Naive B cell (primary cell): ENCODE results near the gene MAPK8. TPM values are rescaled to one million over a fixed set of nuclear protein-coding genes. Genes with fewer than 3 reads are reported as not detected.
"Not testable (repeated sequence)": the region's sequence is repeated elsewhere in the genome, so short reads cannot be mapped to it uniquely, and the experiment has no call there.

ENCODE experiments used
- ATAC-seq, 2 donors: fragments of 150-1000 bp; cut with Tn5 transposase; 2 replicates each; pipeline ENCODE4 v1.10.0; 2021; ENCODE audit warnings: low read depth in 2 of 2, mild to moderate bottlenecking in 2 of 2, moderate library complexity in 2 of 2
- DNase-seq: peaks from one replicate; pipeline ENCODE4 v3.0.0; 2022
- H3K27ac Mint-ChIP-seq, 6 donors: one replicate each; pipeline ENCODE4 v1.8.0; 2020 to 2022; ENCODE audit warnings: mild to moderate bottlenecking in 6 of 6, mixed read lengths in 6 of 6, moderate library complexity in 5 of 6, inconsistent platforms in 2 of 6
- H3K27me3 Mint-ChIP-seq, 3 donors: one replicate each; pipeline ENCODE4 v1.8.0; 2021 to 2022; ENCODE audit warnings: mixed read lengths in 3 of 3, mild to moderate bottlenecking in 1 of 3
- H3K36me3 Mint-ChIP-seq, 2 donors: one replicate each; pipeline ENCODE4 v1.8.0; 2020 to 2022; ENCODE audit warnings: mixed read lengths in 2 of 2, inconsistent platforms in 1 of 2, mild to moderate bottlenecking in 1 of 2
- H3K4me1 Mint-ChIP-seq, 3 donors: one replicate each; pipeline ENCODE4 v1.8.0; 2020 to 2022; ENCODE audit warnings: mixed read lengths in 3 of 3, inconsistent platforms in 1 of 3, mild to moderate bottlenecking in 1 of 3, moderate library complexity in 1 of 3
- H3K4me3 Mint-ChIP-seq, 8 donors: one replicate each; pipeline ENCODE4 v1.8.0; 2020 to 2022; ENCODE audit warnings: mild to moderate bottlenecking in 8 of 8, mixed read lengths in 8 of 8, moderate library complexity in 8 of 8, inconsistent platforms in 2 of 8
- H3K9me3 Mint-ChIP-seq, 7 donors: one replicate each; pipeline ENCODE4 v1.8.0; 2020 to 2022; ENCODE audit warnings: mixed read lengths in 7 of 7, mild to moderate bottlenecking in 5 of 7, inconsistent platforms in 2 of 7, moderate library complexity in 1 of 7
- polyA plus RNA-seq, 6 donors: library from polyadenylated mRNA; unstranded; fragments of 300-500 nt; fragmentation: Illumina TruSeq; gene quantifications; one replicate each; pipeline ENCODE4 v1.2.3, GENCODE V29; 2021; ENCODE audit warnings: low read depth in 6 of 6

MAPK8 gene
- 10 to 100 TPM in 5 of 6 donors, 1 to 10 TPM in 1; 7.0 to 25.8 (median 22.1) TPM for polyA plus RNA-seq

- Mint-ChIP-seq H3K27me3 (no peaks in the 10 kb centered on the region), H3K9me3 (no peaks in the 10 kb centered on the region), H3K4me1 (peaks cover 13 to 24% (median 22%) of the 10 kb centered on the region in 3 donors), H3K36me3 (no peaks in the 10 kb centered on the region), H3K4me3 (peak within 1 kb of the TSS; percentile 78 to 91 (median 84)), H3K27ac (peak within 1 kb of the TSS; percentile 74 to 93 (median 84))
- ATAC-seq = peak; percentile 79 to 84
- DNase-seq = peak; percentile 91
Observed at GRCh38 chr10:48306265-48306869, at the start of gene MAPK8. Gene MAPK8, plus strand, starts transcription at chr10:48306677. Its CDS starts 94,984 bp downstream, at chr10:48401661.

GRCh38 chr10:48257407-48257961 is 49.0 kb upstream of the MAPK8 start:
- Mint-ChIP-seq H3K4me1 (no peaks in the 10 kb centered on the region), H3K36me3 (no peaks in the 10 kb centered on the region), H3K4me3 (no peak overlapping the region), H3K27ac (no peak overlapping the region), H3K27me3 (peaks cover 32 to 49% (median 39%) of the 10 kb centered on the region in 3 donors), H3K9me3 (peaks cover 0 to 8% (median 3%) of the 10 kb centered on the region in 7 donors)
- DNase-seq (no peak), ATAC-seq (no peak)

- DNase-seq (no peak), ATAC-seq (no peak)
- no peaks in the 10 kb centered on the region for H3K4me1 Mint-ChIP-seq
- H3K27ac Mint-ChIP-seq = no peak overlapping the region
- peaks cover 0 to 8% (median 3%) of the 10 kb centered on the region in 7 donors for H3K9me3 Mint-ChIP-seq
- H3K4me3 Mint-ChIP-seq = no peak overlapping the region
- no peaks in the 10 kb centered on the region for H3K36me3 Mint-ChIP-seq
- H3K27me3 Mint-ChIP-seq = peaks cover 27 to 46% (median 39%) of the 10 kb centered on the region in 3 donors
Observed at GRCh38 chr10:48258105-48258504, 48.4 kb upstream of the MAPK8 start.

- H3K9me3 Mint-ChIP-seq = peaks cover 0 to 17% (median 3%) of the 10 kb centered on the region in 7 donors
- no peaks in the 10 kb centered on the region for H3K36me3 Mint-ChIP-seq
- no peak overlapping the region for H3K27ac Mint-ChIP-seq
- no peak overlapping the region for H3K4me3 Mint-ChIP-seq
- ATAC-seq (no peak), DNase-seq (no peak)
- H3K4me1 Mint-ChIP-seq = no peaks in the 10 kb centered on the region
- peaks cover 13 to 38% (median 22%) of the 10 kb centered on the region in 3 donors for H3K27me3 Mint-ChIP-seq
Observed at GRCh38 chr10:48266528-48266927, 39.9 kb upstream of the MAPK8 start.

GRCh38 chr10:48271047-48271730 is 35.3 kb upstream of the MAPK8 start:
- DNase-seq (no peak), ATAC-seq (no peak)
- Mint-ChIP-seq H3K27ac (no peak overlapping the region), H3K9me3 (peaks cover 0 to 10% (median 0%) of the 10 kb centered on the region in 7 donors), H3K36me3 (no peaks in the 10 kb centered on the region), H3K27me3 (peaks cover 16 to 25% (median 23%) of the 10 kb centered on the region in 3 donors), H3K4me1 (no peaks in the 10 kb centered on the region), H3K4me3 (peak overlapping the region in 1 of 8 donors; percentile 48)

GRCh38 chr10:48272682-48273081 is 33.8 kb upstream of the MAPK8 start:
- DNase-seq (no peak), ATAC-seq (no peak)
- Mint-ChIP-seq H3K4me3 (no peak overlapping the region), H3K36me3 (no peaks in the 10 kb centered on the region), H3K27me3 (peaks cover 11 to 16% (median 15%) of the 10 kb centered on the region in 3 donors), H3K27ac (no peak overlapping the region), H3K9me3 (peaks cover 0 to 3% (median 2%) of the 10 kb centered on the region in 7 donors), H3K4me1 (no peaks in the 10 kb centered on the region)

GRCh38 chr10:48273741-48274140 is 32.7 kb upstream of the MAPK8 start:
- DNase-seq = no peak
- no peaks in the 10 kb centered on the region for H3K36me3 Mint-ChIP-seq
- peaks cover 16 to 20% (median 17%) of the 10 kb centered on the region in 3 donors for H3K27me3 Mint-ChIP-seq
- no peaks in the 10 kb centered on the region for H3K4me1 Mint-ChIP-seq
- ATAC-seq = no peak
- peaks cover 0 to 6% (median 0%) of the 10 kb centered on the region in 7 donors for H3K9me3 Mint-ChIP-seq
- no peak overlapping the region for H3K27ac Mint-ChIP-seq
- H3K4me3 Mint-ChIP-seq = no peak overlapping the region

- Mint-ChIP-seq H3K36me3 (no peaks in the 10 kb centered on the region), H3K4me1 (peaks cover 0 to 8% (median 0%) of the 10 kb centered on the region in 3 donors), H3K27me3 (peaks cover 16 to 20% (median 17%) of the 10 kb centered on the region in 3 donors), H3K27ac (no peak within 1 kb of the TSS), H3K9me3 (peaks cover 0 to 8% (median 2%) of the 10 kb centered on the region in 7 donors), H3K4me3 (no peak within 1 kb of the TSS)
- ATAC-seq (no peak), DNase-seq (no peak)
Observed at GRCh38 chr10:48274636-48275035, 31.8 kb upstream of the MAPK8 start, which contains the start of gene FRMPD2. Gene FRMPD2, minus strand, starts transcription at chr10:48274696. Its CDS starts 129 bp downstream, at chr10:48274567.

- H3K27me3 Mint-ChIP-seq = peaks cover 0 to 17% (median 16%) of the 10 kb centered on the region in 3 donors
- H3K4me1 Mint-ChIP-seq = peaks cover 0 to 8% (median 0%) of the 10 kb centered on the region in 3 donors
- no peak overlapping the region for H3K27ac Mint-ChIP-seq
- DNase-seq (no peak), ATAC-seq (no peak)
- H3K36me3 Mint-ChIP-seq = peaks cover 0 to 9% of the 10 kb centered on the region in 2 donors
- peaks cover 4 to 19% (median 13%) of the 10 kb centered on the region in 7 donors for H3K9me3 Mint-ChIP-seq
- H3K4me3 Mint-ChIP-seq = no peak overlapping the region
Observed at GRCh38 chr10:48277093-48277492, 29.4 kb upstream of the MAPK8 start.

- peaks cover 0 to 20% (median 14%) of the 10 kb centered on the region in 3 donors for H3K27me3 Mint-ChIP-seq
- H3K4me3 Mint-ChIP-seq = no peak overlapping the region
- DNase-seq = no peak
Observed at GRCh38 chr10:48279081-48279751, 27.3 kb upstream of the MAPK8 start.

GRCh38 chr10:48281697-48282096 is 24.8 kb upstream of the MAPK8 start:
- Mint-ChIP-seq H3K9me3 (peaks cover 20 to 32% (median 25%) of the 10 kb centered on the region in 7 donors), H3K36me3 (peaks cover 4 to 31% of the 10 kb centered on the region in 2 donors), H3K4me3 (peak overlapping the region in 1 of 8 donors; percentile 29), H3K27me3 (peaks cover 23 to 42% (median 28%) of the 10 kb centered on the region in 3 donors)
- not testable (repeated sequence) for H3K4me1 Mint-ChIP-seq, ATAC-seq, DNase-seq, H3K27ac Mint-ChIP-seq

More at GRCh38 chr10:48279081-48279751, 27.3 kb upstream of the MAPK8 start:
- Mint-ChIP-seq H3K27ac (peak overlapping the region in 1 of 6 donors; percentile 44), H3K36me3 (peaks cover 4 to 9% of the 10 kb centered on the region in 2 donors), H3K4me1 (peaks cover 0 to 8% (median 0%) of the 10 kb centered on the region in 3 donors), H3K9me3 (peaks cover 10 to 28% (median 18%) of the 10 kb centered on the region in 7 donors)
- peak; percentile 30 to 35 for ATAC-seq

- ATAC-seq = peak in 1 of 2 donors; percentile 37
- Mint-ChIP-seq H3K27me3 (peaks cover 32 to 40% (median 33%) of the 10 kb centered on the region in 3 donors), H3K27ac (peak overlapping the region in 1 of 6 donors; percentile 39)
Observed at GRCh38 chr10:48282829-48283228, 23.6 kb upstream of the MAPK8 start.

More at GRCh38 chr10:48282829-48283228, 23.6 kb upstream of the MAPK8 start:
- peak overlapping the region in 1 of 8 donors; percentile 12 for H3K4me3 Mint-ChIP-seq
- peaks cover 4 to 31% of the 10 kb centered on the region in 2 donors for H3K36me3 Mint-ChIP-seq
- no peak for DNase-seq
- H3K4me1 Mint-ChIP-seq = peaks cover 0 to 8% (median 0%) of the 10 kb centered on the region in 3 donors
- peaks cover 17 to 30% (median 25%) of the 10 kb centered on the region in 7 donors for H3K9me3 Mint-ChIP-seq
